Progenitor cell of endocrine pancreas (in vitro differentiated cells): Measurements from ENCODE around the gene CD14. TPM values are rescaled to one million over a fixed set of nuclear protein-coding genes. Genes with fewer than 3 reads are reported as not detected.
"Not testable (repeated sequence)": the region's sequence is repeated elsewhere in the genome, so short reads cannot be mapped to it uniquely, and the experiment has no call there.

Experiments
- DNase-seq: peaks from one replicate; pipeline ENCODE4 v3.0.0; 2021; ENCODE audit warnings: low spot score; ENCODE audit not compliant: unreplicated experiment
- H3K27ac Mint-ChIP-seq: 2 replicates; pipeline ENCODE4 v1.8.0; 2021; ENCODE audit warnings: mild to moderate bottlenecking, moderate library complexity, mixed read lengths
- H3K27me3 Mint-ChIP-seq: 2 replicates; pipeline ENCODE4 v1.8.0; 2021; ENCODE audit warnings: mixed read lengths
- H3K36me3 Mint-ChIP-seq: 2 replicates; pipeline ENCODE4 v1.8.0; 2022; ENCODE audit warnings: mixed read lengths; ENCODE audit not compliant: insufficient read depth
- H3K4me1 Mint-ChIP-seq: 2 replicates; pipeline ENCODE4 v1.8.0; 2021; ENCODE audit warnings: low read depth, mixed read lengths
- H3K4me3 Mint-ChIP-seq: 2 replicates; pipeline ENCODE4 v1.8.0; 2021; ENCODE audit warnings: low read depth, mild to moderate bottlenecking, moderate library complexity, mixed read lengths
- H3K9me3 Mint-ChIP-seq: 2 replicates; pipeline ENCODE4 v1.8.0; 2021; ENCODE audit warnings: low read depth, mixed read lengths
- total RNA-seq: library from RNA; stranded (reverse); gene quantifications from 2 replicates; pipeline ENCODE4 v1.2.1, GENCODE V29; 2021
- TF ChIP-seq, protein P1 (sequence below): fragments of 200-600 bp; sonication (generic); IDR thresholded peaks from one replicate; pipeline ENCODE4 v1.5.0; 2021; ENCODE audit warnings: antibody characterized with exemption, mild to moderate bottlenecking; ENCODE audit not compliant: unreplicated experiment

Gene CD14
- total RNA-seq, 1 donor from 2014 or later, result not detected

DNA sequence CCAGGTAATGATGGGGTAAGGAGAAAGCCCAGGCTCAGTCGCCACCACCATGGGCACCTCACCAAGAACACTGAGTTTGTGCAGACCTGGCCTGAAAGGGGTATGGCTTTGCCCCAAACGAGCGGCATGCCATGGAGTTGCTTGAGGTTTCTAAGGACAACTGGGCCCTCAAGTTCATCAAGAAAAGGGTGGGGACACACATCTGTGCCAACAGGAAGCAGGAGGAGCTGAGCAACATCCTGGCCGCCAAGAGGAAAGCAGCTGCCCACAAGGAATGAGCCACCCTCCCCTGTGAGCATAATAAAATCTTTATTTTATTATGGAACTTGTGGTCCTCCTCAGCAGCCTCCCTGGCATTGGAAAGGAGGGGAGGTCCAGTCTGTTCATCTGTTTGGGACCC is 23.8 kb downstream of the CD14 start:
- Mint-ChIP-seq H3K4me1 (no peaks in the 10 kb centered on the region), H3K9me3 (peaks cover 15% of the 10 kb centered on the region)
- TF ChIP-seq, protein P1, sequence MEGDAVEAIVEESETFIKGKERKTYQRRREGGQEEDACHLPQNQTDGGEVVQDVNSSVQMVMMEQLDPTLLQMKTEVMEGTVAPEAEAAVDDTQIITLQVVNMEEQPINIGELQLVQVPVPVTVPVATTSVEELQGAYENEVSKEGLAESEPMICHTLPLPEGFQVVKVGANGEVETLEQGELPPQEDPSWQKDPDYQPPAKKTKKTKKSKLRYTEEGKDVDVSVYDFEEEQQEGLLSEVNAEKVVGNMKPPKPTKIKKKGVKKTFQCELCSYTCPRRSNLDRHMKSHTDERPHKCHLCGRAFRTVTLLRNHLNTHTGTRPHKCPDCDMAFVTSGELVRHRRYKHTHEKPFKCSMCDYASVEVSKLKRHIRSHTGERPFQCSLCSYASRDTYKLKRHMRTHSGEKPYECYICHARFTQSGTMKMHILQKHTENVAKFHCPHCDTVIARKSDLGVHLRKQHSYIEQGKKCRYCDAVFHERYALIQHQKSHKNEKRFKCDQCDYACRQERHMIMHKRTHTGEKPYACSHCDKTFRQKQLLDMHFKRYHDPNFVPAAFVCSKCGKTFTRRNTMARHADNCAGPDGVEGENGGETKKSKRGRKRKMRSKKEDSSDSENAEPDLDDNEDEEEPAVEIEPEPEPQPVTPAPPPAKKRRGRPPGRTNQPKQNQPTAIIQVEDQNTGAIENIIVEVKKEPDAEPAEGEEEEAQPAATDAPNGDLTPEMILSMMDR, result no peak

DNA sequence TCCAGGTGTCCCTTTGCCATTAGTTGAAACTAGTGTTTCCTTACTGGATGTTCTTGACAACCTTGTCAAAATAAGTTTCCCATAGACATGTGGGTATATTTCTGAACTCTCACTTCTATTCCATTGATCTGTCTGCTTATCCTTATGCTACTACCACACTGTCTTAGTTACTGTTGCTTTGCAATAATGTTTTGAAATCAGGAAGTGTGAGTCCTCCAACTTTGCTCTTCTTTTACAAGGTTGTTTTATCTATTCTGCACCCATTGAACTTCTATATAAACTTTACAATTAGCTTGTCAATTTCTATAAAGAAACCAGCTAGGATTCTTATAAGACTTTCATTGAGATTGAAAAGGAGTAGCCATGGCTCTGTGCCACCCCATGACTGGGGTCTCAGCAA is 24.3 kb downstream of the CD14 start:
- H3K36me3 Mint-ChIP-seq, result no peaks in the 10 kb centered on the region
- H3K4me3 Mint-ChIP-seq, result no peak overlapping the region
- H3K27ac Mint-ChIP-seq, result no peak overlapping the region
- H3K4me1 Mint-ChIP-seq, result no peaks in the 10 kb centered on the region
- peaks cover 15% of the 10 kb centered on the region for H3K9me3 Mint-ChIP-seq
- no peaks in the 10 kb centered on the region for H3K27me3 Mint-ChIP-seq
- TF ChIP-seq, protein P1, result no peak
- no peak for DNase-seq

More for the DNA sequence above, 23.8 kb downstream of the CD14 start:
- DNase-seq, result no peak
- no peaks in the 10 kb centered on the region for H3K36me3 Mint-ChIP-seq
- no peaks in the 10 kb centered on the region for H3K27me3 Mint-ChIP-seq
- no peak overlapping the region for H3K4me3 Mint-ChIP-seq
- H3K27ac Mint-ChIP-seq, result no peak overlapping the region

DNA sequence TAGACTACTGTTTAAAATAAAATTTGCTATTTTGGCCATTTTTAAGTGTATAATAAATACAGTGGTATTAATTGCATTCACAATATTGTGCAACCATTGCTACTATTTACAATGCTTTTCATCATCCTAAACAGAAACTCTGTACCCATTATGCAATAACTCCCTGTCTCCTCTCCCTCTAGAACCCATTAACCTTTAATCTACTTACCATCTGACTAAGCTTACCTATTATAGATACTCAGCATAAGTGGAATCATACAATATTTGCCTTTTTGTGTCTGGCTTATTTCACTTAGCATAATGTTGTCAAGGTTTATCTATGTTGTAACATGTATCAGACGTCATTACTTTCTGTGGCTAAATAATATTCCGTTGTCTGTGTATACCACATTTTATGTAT is 25.9 kb downstream of the CD14 start:
- Mint-ChIP-seq H3K27ac (no peak overlapping the region), H3K4me3 (no peak overlapping the region), H3K9me3 (peaks cover 11% of the 10 kb centered on the region), H3K4me1 (no peaks in the 10 kb centered on the region), H3K27me3 (no peaks in the 10 kb centered on the region), H3K36me3 (no peaks in the 10 kb centered on the region)
- TF ChIP-seq, protein P1, result no peak
- no peak for DNase-seq

DNA sequence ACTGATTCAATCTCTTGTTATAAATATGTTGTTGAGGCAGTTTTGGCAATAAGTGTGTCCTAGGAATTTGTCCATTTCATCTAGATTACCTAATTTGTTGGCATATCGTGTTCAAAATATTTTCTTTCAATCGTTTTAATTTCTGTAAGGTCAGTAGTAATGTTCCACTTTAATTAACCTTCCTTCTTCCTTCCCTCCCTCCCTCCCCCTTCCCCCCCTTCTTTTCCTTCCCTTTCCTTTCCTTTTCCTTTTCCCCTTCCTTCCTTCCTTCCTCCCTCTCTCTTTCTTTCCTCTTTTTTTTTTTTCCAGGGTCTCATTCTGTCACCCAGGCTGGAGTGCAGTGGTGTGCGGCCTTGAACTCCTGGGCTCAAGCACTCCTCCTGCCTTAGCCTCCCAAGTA is 27.1 kb downstream of the CD14 start:
- H3K4me1 Mint-ChIP-seq, result no peaks in the 10 kb centered on the region
- H3K9me3 Mint-ChIP-seq, result peaks cover 4% of the 10 kb centered on the region
- TF ChIP-seq, protein P1, result no peak
- no peak for DNase-seq
- no peak overlapping the region for H3K27ac Mint-ChIP-seq
- H3K4me3 Mint-ChIP-seq, result no peak overlapping the region
- H3K36me3 Mint-ChIP-seq, result no peaks in the 10 kb centered on the region
- no peaks in the 10 kb centered on the region for H3K27me3 Mint-ChIP-seq

DNA sequence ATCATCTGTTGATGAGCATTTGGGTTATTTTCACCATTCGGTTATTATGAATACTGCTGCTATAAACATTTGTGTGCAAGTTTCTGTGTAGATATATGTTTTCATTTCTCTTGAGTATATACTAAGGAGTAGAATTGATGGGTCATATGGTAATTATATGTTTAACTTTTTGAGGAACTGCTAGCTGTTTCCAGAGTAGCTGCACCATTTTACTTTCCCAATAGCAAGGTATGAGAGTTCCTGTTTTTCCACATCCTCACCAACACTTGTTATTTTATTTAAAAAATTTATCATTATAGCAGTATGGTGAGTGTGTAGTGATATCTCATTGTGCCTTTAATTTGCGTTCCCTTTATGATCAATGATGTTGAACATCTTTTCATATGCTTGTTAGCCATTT is 29.2 kb downstream of the CD14 start:
- Mint-ChIP-seq H3K36me3 (no peaks in the 10 kb centered on the region), H3K9me3 (no peaks in the 10 kb centered on the region), H3K27me3 (no peaks in the 10 kb centered on the region), H3K4me3 (no peak overlapping the region), H3K27ac (no peak overlapping the region), H3K4me1 (no peaks in the 10 kb centered on the region)
- no peak for DNase-seq
- TF ChIP-seq, protein P1, result no peak

DNA sequence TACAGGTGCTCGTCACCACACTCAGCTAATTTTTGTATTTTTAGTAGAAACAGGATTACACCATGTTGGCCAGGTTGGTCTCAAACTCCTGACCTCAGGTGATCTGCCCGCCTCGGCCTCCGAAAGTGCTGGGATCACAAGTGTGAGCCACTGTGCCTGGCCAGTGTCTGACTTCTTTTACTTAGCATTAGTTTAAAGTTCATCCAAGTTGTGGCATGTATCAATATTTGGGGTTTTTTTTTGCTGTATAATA is 29.6 kb downstream of the CD14 start:
- not testable (repeated sequence) for H3K4me3 Mint-ChIP-seq, H3K4me1 Mint-ChIP-seq, DNase-seq, H3K27ac Mint-ChIP-seq, H3K36me3 Mint-ChIP-seq, H3K9me3 Mint-ChIP-seq, H3K27me3 Mint-ChIP-seq
